ENCODE data around the gene NLRP5. TPM values are rescaled to one million over a fixed set of nuclear protein-coding genes. Genes with fewer than 3 reads are reported as not detected.
"Not testable (repeated sequence)": the region's sequence is repeated elsewhere in the genome, so short reads cannot be mapped to it uniquely, and the experiment has no call there.

NLRP5 gene
- total RNA-seq, result not detected

DNA sequence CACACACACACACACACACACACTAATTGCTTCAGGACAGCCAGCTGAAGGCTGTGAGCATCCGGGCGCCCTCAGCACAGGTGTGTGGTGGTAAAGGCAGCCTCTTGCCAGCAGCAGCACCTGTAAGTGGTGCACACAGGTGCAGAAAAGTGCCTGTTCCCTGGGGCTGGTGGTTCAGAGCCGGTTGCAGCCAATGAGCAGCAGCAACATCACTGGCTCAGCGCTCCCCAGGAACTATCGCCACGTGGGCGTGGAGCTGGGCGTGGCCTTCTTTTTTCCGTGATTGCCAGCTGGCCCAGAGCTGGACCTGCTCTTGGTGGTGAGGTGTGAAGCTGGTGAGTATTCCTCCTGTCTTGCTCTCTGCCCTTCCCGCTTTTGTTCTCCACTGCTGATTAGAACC, at the start of gene NLRP5:
Gene NLRP5 (plus strand): TSS at position 289 of the 400 bp plus-strand sequence.
- Mint-ChIP-seq H3K36me3 (ENCODE audit: low read depth) (no peaks in the 10 kb centered on the region), H3K9me3 (peaks cover 1% of the 10 kb centered on the region), H3K4me3 (no peak within 1 kb of the TSS), H3K4me1 (ENCODE audit: low read depth) (no peaks in the 10 kb centered on the region), H3K27ac (no peak within 1 kb of the TSS), H3K27me3 (peaks cover 2% of the 10 kb centered on the region)
- no peak for ATAC-seq
- no peak for DNase-seq
- ChIA-PET CTCF (no interaction called here), POLR2A (interaction anchor here (0.7 kb wide), 1 partner anchor 34 kb away, joined by 3 read pairs; no protein-coding TSS in a partner anchor)
- intact Hi-C loops (cut with micrococcal nuclease), result no loop called here
- TF ChIP-seq, protein P1, sequence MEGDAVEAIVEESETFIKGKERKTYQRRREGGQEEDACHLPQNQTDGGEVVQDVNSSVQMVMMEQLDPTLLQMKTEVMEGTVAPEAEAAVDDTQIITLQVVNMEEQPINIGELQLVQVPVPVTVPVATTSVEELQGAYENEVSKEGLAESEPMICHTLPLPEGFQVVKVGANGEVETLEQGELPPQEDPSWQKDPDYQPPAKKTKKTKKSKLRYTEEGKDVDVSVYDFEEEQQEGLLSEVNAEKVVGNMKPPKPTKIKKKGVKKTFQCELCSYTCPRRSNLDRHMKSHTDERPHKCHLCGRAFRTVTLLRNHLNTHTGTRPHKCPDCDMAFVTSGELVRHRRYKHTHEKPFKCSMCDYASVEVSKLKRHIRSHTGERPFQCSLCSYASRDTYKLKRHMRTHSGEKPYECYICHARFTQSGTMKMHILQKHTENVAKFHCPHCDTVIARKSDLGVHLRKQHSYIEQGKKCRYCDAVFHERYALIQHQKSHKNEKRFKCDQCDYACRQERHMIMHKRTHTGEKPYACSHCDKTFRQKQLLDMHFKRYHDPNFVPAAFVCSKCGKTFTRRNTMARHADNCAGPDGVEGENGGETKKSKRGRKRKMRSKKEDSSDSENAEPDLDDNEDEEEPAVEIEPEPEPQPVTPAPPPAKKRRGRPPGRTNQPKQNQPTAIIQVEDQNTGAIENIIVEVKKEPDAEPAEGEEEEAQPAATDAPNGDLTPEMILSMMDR (IDR thresholded peaks at IDR 0.05), result no peak

DNA sequence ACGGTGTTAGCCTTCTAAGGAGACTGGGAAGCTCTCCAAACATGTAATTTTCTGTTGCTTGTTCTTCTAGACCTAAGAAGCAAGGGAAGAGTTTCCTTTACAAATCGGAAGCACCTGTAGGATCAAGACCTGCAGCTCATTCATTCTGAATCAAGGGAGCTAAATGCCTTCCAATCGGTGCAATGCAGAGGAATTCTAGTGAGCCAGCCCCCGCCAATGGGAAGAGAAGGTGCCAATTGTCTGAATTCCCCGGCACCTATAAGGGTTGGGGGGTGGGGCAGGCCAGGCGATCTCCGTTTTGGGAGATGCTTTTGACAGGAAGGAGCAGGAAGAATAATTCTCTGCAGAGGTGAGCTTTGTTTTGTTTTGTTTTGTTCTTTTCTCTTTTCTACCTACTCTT, 47.4 kb upstream of the NLRP5 start:
- H3K9me3 Mint-ChIP-seq, result peaks cover 3% of the 10 kb centered on the region
- TF ChIP-seq, protein P1 (IDR thresholded peaks at IDR 0.05), result no peak
- DNase-seq (no peak), ATAC-seq (no peak)
- no peak overlapping the region for H3K27ac Mint-ChIP-seq
- no peaks in the 10 kb centered on the region for H3K36me3 Mint-ChIP-seq (ENCODE audit: low read depth)
- ChIA-PET POLR2A (no interaction called here), CTCF (no interaction called here)
- no peaks in the 10 kb centered on the region for H3K27me3 Mint-ChIP-seq
- intact Hi-C loops (cut with micrococcal nuclease), result no loop called here
- H3K4me3 Mint-ChIP-seq, result no peak overlapping the region
- no peaks in the 10 kb centered on the region for H3K4me1 Mint-ChIP-seq (ENCODE audit: low read depth)

DNA sequence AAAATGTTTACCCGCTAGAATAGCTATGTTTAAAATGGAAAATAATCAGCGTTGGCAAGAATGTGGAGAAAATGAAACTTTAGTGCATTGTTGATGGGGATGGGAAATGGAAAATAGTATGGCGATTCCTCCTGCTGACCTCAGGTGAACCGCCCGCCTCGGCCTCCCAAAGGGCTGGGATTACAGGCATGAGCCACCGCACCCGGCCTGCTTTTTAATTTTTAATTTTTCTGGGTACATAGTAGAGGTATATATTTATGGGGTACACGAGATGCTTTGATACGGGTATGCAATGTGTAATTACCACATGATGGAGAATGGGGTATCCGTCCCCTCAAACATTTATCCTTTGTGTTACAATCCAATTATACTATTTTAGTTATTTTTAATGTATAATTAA, 46.3 kb upstream of the NLRP5 start:
- ATAC-seq, result no peak
- POLR2A ChIA-PET, result no interaction called here
- peaks cover 3% of the 10 kb centered on the region for H3K9me3 Mint-ChIP-seq
- CTCF ChIA-PET, result no interaction called here
- H3K27ac Mint-ChIP-seq, result no peak overlapping the region
- H3K27me3 Mint-ChIP-seq, result no peaks in the 10 kb centered on the region
- no peaks in the 10 kb centered on the region for H3K36me3 Mint-ChIP-seq (ENCODE audit: low read depth)
- DNase-seq, result no peak
- TF ChIP-seq, protein P1 (IDR thresholded peaks at IDR 0.05), result no peak
- intact Hi-C loops (cut with micrococcal nuclease), result no loop called here
- no peaks in the 10 kb centered on the region for H3K4me1 Mint-ChIP-seq (ENCODE audit: low read depth)
- H3K4me3 Mint-ChIP-seq, result no peak overlapping the region

DNA sequence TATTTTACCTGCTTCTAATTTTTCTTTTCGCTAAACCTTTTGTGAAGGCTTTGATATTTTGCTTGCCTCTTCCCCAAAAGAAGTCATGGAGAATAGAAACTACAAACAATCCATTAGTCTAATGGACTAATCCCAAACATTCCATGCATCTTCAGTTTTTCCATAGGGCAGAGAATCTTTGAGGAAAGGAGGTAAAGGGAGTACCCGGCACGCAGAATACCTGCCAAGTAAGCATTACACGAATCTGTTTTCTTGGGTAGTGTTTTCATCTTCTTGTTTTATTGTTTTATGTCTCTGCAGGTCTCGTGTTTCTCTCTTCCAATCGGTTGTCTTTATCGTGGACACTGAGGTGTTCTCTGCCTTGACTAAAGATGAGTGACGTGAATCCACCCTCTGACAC, 39.0 kb upstream of the NLRP5 start, which contains the start of gene NLRP8:
Gene NLRP8 (plus strand): TSS at position 301 of the 400 bp plus-strand sequence.
- DNase-seq (no peak), ATAC-seq (no peak)
- POLR2A ChIA-PET, result no interaction called here
- H3K36me3 Mint-ChIP-seq (ENCODE audit: low read depth), result no peaks in the 10 kb centered on the region
- H3K27me3 Mint-ChIP-seq, result no peaks in the 10 kb centered on the region
- CTCF ChIA-PET, result no interaction called here
- H3K9me3 Mint-ChIP-seq, result peaks cover 10% of the 10 kb centered on the region
- no peak within 1 kb of the TSS for H3K4me3 Mint-ChIP-seq
- H3K4me1 Mint-ChIP-seq (ENCODE audit: low read depth), result no peaks in the 10 kb centered on the region
- TF ChIP-seq, protein P1 (IDR thresholded peaks at IDR 0.05), result no peak
- H3K27ac Mint-ChIP-seq, result no peak within 1 kb of the TSS
- intact Hi-C loops (cut with micrococcal nuclease), result no loop called here

DNA sequence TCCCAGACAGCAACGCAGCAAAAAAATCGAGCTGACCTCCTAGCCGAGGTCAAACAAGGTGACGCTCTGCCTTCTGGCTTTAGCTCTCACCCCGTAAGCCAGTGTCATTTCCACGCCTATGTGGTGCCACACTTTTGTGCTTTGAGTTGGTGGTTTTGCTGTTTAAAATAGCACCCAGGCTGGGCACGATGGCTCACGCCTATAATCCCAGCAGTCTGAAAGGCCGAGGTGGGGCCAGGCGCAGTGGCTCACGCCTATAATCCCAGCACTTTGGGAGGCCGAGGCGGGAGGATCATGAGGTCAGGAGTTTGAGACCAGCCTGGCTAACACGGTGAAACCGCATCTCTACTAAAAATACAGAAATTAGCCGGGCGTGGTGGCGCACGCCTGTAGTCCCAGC, 36.0 kb upstream of the NLRP5 start:
- H3K27me3 Mint-ChIP-seq; H3K27ac Mint-ChIP-seq; ATAC-seq; H3K9me3 Mint-ChIP-seq; H3K36me3 Mint-ChIP-seq (ENCODE audit: low read depth); H3K4me3 Mint-ChIP-seq; CTCF ChIA-PET; POLR2A ChIA-PET; intact Hi-C loops (cut with micrococcal nuclease); DNase-seq; H3K4me1 Mint-ChIP-seq (ENCODE audit: low read depth): not testable (repeated sequence)

DNA sequence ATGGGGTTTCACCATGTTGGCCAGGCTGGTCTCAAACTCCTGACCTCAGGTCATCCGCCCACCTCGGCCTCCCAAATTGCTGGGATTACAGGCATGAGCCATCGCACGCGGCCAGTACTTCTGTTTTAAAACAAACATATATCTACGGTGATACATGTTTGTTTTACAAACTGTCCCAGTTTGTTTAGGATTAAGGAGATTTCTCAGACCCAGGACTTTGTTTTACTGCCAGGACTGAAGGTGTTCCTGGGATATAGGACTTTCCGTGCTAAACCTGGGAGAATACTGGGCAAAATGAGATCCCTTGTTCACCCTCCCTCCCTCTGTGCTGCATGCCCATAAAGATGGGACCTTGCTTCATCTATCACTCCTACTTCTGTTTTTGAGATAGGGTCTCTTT, 30.1 kb upstream of the NLRP5 start:
- ChIA-PET CTCF (no interaction called here), POLR2A (no interaction called here)
- H3K36me3 Mint-ChIP-seq (ENCODE audit: low read depth), result no peaks in the 10 kb centered on the region
- H3K27me3 Mint-ChIP-seq, result no peaks in the 10 kb centered on the region
- H3K9me3 Mint-ChIP-seq, result no peaks in the 10 kb centered on the region
- H3K4me3 Mint-ChIP-seq, result no peak overlapping the region
- intact Hi-C loops (cut with micrococcal nuclease), result no loop called here
- TF ChIP-seq, protein P1 (IDR thresholded peaks at IDR 0.05), result no peak
- no peak for ATAC-seq
- no peak for DNase-seq
- no peaks in the 10 kb centered on the region for H3K4me1 Mint-ChIP-seq (ENCODE audit: low read depth)
- no peak overlapping the region for H3K27ac Mint-ChIP-seq

All from activated CD8-positive, alpha-beta T cell treated with anti-CD3 and anti-CD28 coated beads for 36 hours (primary cell).